HepG2 (cell line): ENCODE results near the gene KPNA4. TPM values are rescaled to one million over a fixed set of nuclear protein-coding genes. Genes with fewer than 3 reads are reported as not detected.

Experiments used
- AGO1 ChIP-seq: fragments of 200-400 bp; formaldehyde crosslinking; IDR thresholded peaks from 2 replicates; pipeline ENCODE4 v1.6.1; 2017; ENCODE audit warnings: mild to moderate bottlenecking, low read depth, low read length, moderate library complexity; ENCODE audit not compliant: poor library complexity, severe bottlenecking
- ARNT ChIP-seq: fragments of 450-650 bp; IDR thresholded peaks from 2 replicates; pipeline ENCODE4 v1.6.1; 2017
- KLF11 ChIP-seq: IDR thresholded peaks from 2 replicates; pipeline ENCODE4 v1.6.1; 2016; ENCODE audit warnings: missing compliant biosample characterization
- NFIB ChIP-seq: sonication (generic); formaldehyde crosslinking; IDR thresholded peaks from 2 replicates; pipeline ENCODE4 v1.9.0; 2021; ENCODE audit warnings: missing genetic modification reagents, mild to moderate bottlenecking, borderline replicate concordance
- RELA ChIP-seq: sonication (generic); formaldehyde crosslinking; IDR thresholded peaks from 2 replicates; pipeline ENCODE4 v1.4.0; 2020; ENCODE audit warnings: missing genetic modification reagents
- ZNF343 ChIP-seq: sonication (generic); formaldehyde crosslinking; IDR thresholded peaks from 2 replicates; pipeline ENCODE4 v1.4.0; 2020; ENCODE audit warnings: mild to moderate bottlenecking, missing genetic modification reagents
- ZNF468 ChIP-seq: sonication (generic); formaldehyde crosslinking; IDR thresholded peaks from 2 replicates; pipeline ENCODE4 v1.8.0; 2022; ENCODE audit warnings: mild to moderate bottlenecking, moderate library complexity, missing genetic modification reagents
- ZNF484 ChIP-seq: sonication (generic); formaldehyde crosslinking; IDR thresholded peaks from 2 replicates; pipeline ENCODE4 v1.5.1; 2020; ENCODE audit warnings: mild to moderate bottlenecking, low read depth, missing genetic modification reagents, borderline replicate concordance
- polyA plus RNA-seq, 8 experiments: library from polyadenylated mRNA; depleted of rRNA in 3 of 8; stranded (reverse) in 7 of 8; unstranded in 1 of 8; fragments of >200 nt; fragmentation: Illumina TruSeq in 4 of 8; extraction: Trizol in 4 of 8; gene quantifications; 2 replicates each; pipeline versions ENCODE4 v1.2.1 to v1.2.3, GENCODE V29; 2011 to 2016; ENCODE audit warnings: low read depth in 4 of 8, missing spikeins in 1 of 8, mixed read lengths in 1 of 8; ENCODE audit not compliant: insufficient read depth in 1 of 8
- total RNA-seq, 5 experiments: library from RNA; depleted of rRNA; stranded (reverse); fragments of >200 nt; fragmentation: Illumina TruSeq; extraction: Trizol; gene quantifications; 2 replicates each; pipeline ENCODE4 v1.2.3, GENCODE V29; 2016; ENCODE audit warnings: low read depth in 1 of 5
- TF ChIP-seq, protein P1 (sequence below): sonication (generic); formaldehyde crosslinking; IDR thresholded peaks from 2 replicates; pipeline ENCODE4 v1.8.0; 2022; ENCODE audit warnings: missing genetic modification reagents, low read depth, mild to moderate bottlenecking, borderline replicate concordance
- TF ChIP-seq, protein P2 (sequence below): sonication (generic); formaldehyde crosslinking; IDR thresholded peaks from 2 replicates; pipeline ENCODE4 v1.4.0; 2020; ENCODE audit warnings: low read depth, missing genetic modification reagents
- TF ChIP-seq, protein P3 (sequence below): sonication (generic); formaldehyde crosslinking; IDR thresholded peaks from 2 replicates; pipeline ENCODE4 v1.4.0; 2020; ENCODE audit warnings: missing genetic modification reagents, borderline replicate concordance
- TF ChIP-seq, protein P4 (sequence below): sonication (generic); formaldehyde crosslinking; IDR thresholded peaks from 2 replicates; pipeline ENCODE4 v1.4.0; 2020; ENCODE audit warnings: missing genetic modification reagents, mild to moderate bottlenecking, borderline replicate concordance
- TF ChIP-seq, protein P5 (sequence below): IDR thresholded peaks from 2 replicates; pipeline ENCODE4 v1.6.1; 2012; ENCODE audit warnings: low read length, improper control_type of control experiment

Gene KPNA4
- total and polyA plus RNA-seq, 2 of the 13 experiments (the other 11 are each of a cell fraction or from before 2014, with no cell fraction given): 9.9 to 27.9 TPM

DNA sequence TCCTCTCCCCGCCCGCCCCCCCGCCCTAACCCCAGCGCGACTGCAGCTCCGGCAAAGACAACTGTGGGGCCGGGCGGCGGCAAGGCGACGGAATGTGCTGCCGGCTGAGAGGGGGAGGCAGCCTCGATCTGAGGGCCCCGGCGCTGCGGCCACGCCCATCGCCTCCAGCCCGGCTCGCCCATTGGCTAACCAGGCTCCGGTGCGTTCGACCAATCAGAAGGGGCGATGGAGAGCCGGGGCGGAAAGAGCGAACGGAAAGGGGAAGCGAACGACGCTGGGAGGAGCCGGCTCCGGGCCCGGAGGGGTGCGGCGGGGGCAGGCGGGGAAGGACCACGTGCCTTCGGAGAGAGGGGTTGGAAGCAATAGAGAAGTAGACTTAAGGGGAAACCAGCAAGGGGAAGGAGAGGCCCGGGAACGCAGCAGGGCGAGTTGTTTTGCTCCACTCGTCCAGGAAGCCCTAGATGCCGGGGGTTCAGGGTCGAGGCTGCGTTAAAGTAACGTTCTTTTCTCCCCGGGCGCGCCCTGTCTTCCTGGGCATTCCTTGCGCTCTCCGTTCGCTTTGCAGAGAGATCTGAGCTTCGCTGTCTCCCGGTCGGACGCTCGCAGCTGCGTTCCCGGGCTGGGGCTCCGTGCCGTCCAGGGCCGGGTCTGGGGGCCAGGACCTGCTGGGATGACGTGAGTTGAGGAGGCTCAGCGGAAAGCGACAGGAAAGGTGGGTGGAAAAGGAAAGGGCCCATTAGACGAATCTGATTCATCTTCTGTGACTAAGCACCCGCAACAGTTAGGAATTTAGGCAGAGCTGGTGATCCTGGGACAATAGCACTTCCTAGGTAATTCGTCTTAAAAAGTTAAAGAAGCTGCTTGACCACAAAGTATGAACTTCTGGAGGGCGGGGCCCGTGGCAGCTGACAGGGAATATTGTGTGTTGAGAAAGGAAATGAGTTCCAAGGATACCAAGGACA lies at the start of gene KPNA4 (continued):
- TF ChIP-seq, protein P1, sequence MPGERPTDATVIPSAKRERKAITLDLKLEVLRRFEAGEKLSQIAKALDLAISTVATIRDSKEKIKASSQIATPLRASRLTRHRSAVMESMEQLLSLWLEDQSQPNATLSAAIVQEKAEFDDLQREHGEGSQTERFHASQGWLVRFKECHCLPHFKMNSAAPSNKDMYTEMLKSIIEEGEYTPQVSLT (CRISPR knock-in tag): no peak
- TF ChIP-seq ZNF484 (CRISPR knock-in tag) (no peak), ARNT (no peak), ZNF343 (0 out of 2 replicates have a peak, but pooled peaks have one; percentile 56), AGO1 (peak; percentile 38), RELA (CRISPR knock-in tag) (no peak), KLF11 (no peak; the same call in 1 of the 2 replicates), ZNF468 (no peak), NFIB (no peak)
- TF ChIP-seq, protein P2, sequence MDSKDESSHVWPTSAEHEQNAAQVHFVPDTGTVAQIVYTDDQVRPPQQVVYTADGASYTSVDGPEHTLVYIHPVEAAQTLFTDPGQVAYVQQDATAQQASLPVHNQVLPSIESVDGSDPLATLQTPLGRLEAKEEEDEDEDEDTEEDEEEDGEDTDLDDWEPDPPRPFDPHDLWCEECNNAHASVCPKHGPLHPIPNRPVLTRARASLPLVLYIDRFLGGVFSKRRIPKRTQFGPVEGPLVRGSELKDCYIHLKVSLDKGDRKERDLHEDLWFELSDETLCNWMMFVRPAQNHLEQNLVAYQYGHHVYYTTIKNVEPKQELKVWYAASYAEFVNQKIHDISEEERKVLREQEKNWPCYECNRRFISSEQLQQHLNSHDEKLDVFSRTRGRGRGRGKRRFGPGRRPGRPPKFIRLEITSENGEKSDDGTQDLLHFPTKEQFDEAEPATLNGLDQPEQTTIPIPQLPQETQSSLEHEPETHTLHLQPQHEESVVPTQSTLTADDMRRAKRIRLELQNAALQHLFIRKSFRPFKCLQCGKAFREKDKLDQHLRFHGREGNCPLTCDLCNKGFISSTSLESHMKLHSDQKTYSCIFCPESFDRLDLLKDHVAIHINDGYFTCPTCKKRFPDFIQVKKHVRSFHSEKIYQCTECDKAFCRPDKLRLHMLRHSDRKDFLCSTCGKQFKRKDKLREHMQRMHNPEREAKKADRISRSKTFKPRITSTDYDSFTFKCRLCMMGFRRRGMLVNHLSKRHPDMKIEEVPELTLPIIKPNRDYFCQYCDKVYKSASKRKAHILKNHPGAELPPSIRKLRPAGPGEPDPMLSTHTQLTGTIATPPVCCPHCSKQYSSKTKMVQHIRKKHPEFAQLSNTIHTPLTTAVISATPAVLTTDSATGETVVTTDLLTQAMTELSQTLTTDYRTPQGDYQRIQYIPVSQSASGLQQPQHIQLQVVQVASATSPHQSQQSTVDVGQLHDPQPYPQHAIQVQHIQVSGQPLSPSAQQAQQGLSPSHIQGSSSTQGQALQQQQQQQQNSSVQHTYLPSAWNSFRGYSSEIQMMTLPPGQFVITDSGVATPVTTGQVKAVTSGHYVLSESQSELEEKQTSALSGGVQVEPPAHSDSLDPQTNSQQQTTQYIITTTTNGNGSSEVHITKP: peak; percentile 80
- TF ChIP-seq, protein P3, sequence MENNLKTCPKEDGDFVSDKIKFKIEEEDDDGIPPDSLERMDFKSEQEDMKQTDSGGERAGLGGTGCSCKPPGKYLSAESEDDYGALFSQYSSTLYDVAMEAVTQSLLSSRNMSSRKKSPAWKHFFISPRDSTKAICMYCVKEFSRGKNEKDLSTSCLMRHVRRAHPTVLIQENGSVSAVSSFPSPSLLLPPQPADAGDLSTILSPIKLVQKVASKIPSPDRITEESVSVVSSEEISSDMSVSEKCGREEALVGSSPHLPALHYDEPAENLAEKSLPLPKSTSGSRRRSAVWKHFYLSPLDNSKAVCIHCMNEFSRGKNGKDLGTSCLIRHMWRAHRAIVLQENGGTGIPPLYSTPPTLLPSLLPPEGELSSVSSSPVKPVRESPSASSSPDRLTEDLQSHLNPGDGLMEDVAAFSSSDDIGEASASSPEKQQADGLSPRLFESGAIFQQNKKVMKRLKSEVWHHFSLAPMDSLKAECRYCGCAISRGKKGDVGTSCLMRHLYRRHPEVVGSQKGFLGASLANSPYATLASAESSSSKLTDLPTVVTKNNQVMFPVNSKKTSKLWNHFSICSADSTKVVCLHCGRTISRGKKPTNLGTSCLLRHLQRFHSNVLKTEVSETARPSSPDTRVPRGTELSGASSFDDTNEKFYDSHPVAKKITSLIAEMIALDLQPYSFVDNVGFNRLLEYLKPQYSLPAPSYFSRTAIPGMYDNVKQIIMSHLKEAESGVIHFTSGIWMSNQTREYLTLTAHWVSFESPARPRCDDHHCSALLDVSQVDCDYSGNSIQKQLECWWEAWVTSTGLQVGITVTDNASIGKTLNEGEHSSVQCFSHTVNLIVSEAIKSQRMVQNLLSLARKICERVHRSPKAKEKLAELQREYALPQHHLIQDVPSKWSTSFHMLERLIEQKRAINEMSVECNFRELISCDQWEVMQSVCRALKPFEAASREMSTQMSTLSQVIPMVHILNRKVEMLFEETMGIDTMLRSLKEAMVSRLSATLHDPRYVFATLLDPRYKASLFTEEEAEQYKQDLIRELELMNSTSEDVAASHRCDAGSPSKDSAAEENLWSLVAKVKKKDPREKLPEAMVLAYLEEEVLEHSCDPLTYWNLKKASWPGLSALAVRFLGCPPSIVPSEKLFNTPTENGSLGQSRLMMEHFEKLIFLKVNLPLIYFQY (CRISPR knock-in tag): no peak; the same call in none of the 2 replicates
- TF ChIP-seq, protein P4, sequence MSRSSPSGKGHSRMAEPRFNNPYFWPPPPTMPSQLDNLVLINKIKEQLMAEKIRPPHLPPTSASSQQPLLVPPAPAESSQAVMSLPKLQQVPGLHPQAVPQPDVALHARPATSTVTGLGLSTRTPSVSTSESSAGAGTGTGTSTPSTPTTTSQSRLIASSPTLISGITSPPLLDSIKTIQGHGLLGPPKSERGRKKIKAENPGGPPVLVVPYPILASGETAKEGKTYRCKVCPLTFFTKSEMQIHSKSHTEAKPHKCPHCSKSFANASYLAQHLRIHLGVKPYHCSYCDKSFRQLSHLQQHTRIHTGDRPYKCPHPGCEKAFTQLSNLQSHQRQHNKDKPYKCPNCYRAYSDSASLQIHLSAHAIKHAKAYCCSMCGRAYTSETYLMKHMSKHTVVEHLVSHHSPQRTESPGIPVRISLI (CRISPR knock-in tag): no peak
- TF ChIP-seq, protein P5, sequence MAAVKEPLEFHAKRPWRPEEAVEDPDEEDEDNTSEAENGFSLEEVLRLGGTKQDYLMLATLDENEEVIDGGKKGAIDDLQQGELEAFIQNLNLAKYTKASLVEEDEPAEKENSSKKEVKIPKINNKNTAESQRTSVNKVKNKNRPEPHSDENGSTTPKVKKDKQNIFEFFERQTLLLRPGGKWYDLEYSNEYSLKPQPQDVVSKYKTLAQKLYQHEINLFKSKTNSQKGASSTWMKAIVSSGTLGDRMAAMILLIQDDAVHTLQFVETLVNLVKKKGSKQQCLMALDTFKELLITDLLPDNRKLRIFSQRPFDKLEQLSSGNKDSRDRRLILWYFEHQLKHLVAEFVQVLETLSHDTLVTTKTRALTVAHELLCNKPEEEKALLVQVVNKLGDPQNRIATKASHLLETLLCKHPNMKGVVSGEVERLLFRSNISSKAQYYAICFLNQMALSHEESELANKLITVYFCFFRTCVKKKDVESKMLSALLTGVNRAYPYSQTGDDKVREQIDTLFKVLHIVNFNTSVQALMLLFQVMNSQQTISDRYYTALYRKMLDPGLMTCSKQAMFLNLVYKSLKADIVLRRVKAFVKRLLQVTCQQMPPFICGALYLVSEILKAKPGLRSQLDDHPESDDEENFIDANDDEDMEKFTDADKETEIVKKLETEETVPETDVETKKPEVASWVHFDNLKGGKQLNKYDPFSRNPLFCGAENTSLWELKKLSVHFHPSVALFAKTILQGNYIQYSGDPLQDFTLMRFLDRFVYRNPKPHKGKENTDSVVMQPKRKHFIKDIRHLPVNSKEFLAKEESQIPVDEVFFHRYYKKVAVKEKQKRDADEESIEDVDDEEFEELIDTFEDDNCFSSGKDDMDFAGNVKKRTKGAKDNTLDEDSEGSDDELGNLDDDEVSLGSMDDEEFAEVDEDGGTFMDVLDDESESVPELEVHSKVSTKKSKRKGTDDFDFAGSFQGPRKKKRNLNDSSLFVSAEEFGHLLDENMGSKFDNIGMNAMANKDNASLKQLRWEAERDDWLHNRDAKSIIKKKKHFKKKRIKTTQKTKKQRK: no peak
